NCI-H1417 treated with DMSO at 0.1 percent for 48 hours (cell line): ENCODE measurements around the gene NCAPH2.

ENCODE experiments used
- DNase-seq: peaks from one replicate; lab custom pipeline; 2025; lab: John Stamatoyannopoulos, UW

Gene NCAPH2

DNA sequence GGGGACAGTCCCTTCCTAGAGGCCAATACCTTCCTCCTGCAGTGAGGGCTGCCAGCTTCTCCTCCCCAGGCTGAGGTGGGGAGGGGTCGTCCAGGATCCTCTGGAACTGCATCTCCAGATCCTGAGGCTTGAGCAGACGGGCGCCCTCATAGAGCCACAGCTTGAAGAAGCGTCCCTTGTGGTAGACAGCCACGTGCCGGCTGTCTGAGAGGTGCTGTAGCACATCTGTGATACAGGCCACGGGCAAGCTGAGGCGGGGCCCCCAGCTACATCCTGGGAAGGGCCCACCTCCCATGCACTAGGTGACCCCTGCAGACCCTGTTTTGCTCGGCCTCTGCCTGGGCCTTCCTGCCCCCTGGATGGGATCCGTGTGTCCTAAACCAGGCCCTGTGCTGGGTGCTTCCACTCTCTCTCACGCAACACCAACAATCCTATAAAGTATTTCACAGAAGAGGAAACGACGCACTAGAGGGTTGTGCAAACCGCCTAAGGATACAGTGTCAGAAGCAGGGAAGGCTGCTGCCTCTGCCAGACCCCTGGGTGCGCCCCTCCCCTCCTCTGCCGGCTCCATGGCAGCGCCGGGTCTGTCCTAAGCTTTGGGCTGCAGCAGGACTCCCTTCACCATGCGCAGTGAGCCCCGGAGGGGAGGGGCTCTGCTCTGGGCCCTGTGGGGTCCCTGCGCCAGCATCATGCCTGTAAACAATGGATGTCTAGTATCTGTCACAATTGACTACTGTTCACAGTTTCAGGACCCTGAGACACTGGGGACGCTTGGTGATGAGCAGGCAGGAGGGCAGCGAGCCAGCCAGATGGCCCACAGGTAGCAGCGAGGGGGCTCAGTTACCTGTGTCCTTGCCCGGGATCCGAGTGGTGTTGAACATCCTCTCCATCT, 65.7 kb downstream of the NCAPH2 start:
- no peak for DNase-seq

DNA sequence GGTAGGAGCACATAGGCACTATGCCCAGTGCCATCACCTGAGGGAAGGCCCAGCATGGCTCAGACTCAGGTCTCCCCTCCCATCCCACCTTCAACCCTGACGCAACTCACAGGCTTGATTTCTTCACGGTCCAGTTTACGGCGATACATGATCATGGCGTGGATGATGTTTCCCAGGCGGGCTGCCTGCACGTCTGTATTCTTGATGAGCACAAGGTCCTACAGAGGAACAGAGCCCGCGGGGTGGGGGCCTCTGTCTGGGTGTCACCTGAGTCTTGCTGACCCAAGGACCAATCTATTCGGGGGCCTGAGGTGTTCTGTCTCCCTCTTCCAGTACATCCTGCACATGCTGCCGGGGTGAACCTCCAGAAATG, 66.3 kb downstream of the NCAPH2 start:
- DNase-seq: no peak
